ENCODE measurements around the gene TTC1.

Gene TTC1

DNA sequence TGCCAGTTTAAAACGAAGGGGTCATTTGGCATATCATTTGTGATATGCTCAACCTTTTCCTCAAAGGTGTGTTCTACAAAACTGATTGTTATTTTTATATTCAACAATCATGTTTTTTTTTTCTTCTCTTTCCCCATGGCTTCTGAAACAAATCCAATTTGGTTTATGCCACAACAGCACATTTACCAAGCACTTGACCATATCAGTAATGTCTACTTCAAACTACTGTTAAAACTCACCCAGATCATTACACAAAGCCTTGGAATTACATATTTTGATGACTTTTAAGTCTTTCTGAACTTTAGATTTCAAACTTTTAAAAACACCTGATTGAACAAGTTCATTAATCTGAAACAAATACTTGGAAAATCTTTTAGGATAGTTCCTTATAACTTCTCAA is 81.1 kb downstream of the TTC1 start:
- no peak overlapping the region for H3K27ac ChIP-seq (ENCODE audit: insufficient read depth in 1 of 2, low read depth in 1 of 2, low read length in 2 of 2, poor library complexity in 1 of 2, severe bottlenecking in 2 of 2)
- WGBS (ENCODE audit: insufficient coverage), result no CpG with 5 or more reads among the region's 1 CpG
- no peak overlapping the region for H3K4me3 ChIP-seq (ENCODE audit: control insufficient read depth in 1 of 7, extremely low read depth in 1 of 7, insufficient read depth in 4 of 7, low read depth in 2 of 7, low read length in 6 of 7)
- CTCF ChIA-PET, result no interaction called here
- H3K36me3 ChIP-seq (ENCODE audit: control insufficient read depth in 4 of 4, insufficient read depth in 4 of 4, low read length in 3 of 4), result peaks cover 6 to 21% (median 19%) of the 10 kb centered on the region in 4 experiments
- H3K4me1 ChIP-seq (ENCODE audit: control extremely low read depth in 1 of 4, control insufficient read depth in 4 of 4, insufficient read depth in 4 of 4, low read length in 3 of 4), result no peaks in the 10 kb centered on the region
- no peak for DNase-seq
- H3K9me3 ChIP-seq (ENCODE audit: control extremely low read depth in 1 of 5, control insufficient read depth in 4 of 5, insufficient read depth in 2 of 5, low read depth in 1 of 5, low read length in 4 of 5), result no peaks in the 10 kb centered on the region
- H3K27me3 ChIP-seq (replicated peaks in 2 of 5; ENCODE audit: control insufficient read depth in 4 of 5, insufficient read depth in 5 of 5, low read length in 4 of 5), result no peaks in the 10 kb centered on the region
- POLR2A ChIA-PET, result no interaction called here

DNA sequence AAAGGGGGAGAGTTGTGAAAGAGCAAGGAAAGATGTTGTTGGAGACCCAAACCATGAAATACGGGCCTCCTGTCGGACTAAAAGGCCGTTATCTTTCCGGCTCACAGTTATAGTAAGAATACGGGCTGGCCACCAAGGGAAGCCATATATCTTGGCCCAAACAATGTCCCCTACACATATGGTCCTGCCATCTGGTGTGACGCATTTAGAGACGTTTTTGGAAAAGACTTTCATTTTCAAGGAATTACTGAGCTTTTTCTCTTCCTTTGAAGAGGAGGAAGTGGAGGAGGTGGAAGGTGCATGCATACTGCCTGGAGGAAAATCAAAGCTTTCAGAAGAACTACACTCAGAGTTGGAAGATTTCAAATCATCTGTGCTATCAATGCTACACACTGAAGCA is 83.6 kb downstream of the TTC1 start:
- no peaks in the 10 kb centered on the region for H3K27me3 ChIP-seq (replicated peaks in 2 of 5; ENCODE audit: control insufficient read depth in 4 of 5, insufficient read depth in 5 of 5, low read length in 4 of 5)
- H3K9me3 ChIP-seq (ENCODE audit: control extremely low read depth in 1 of 5, control insufficient read depth in 4 of 5, insufficient read depth in 2 of 5, low read depth in 1 of 5, low read length in 4 of 5), result no peaks in the 10 kb centered on the region
- no peaks in the 10 kb centered on the region for H3K4me1 ChIP-seq (ENCODE audit: control extremely low read depth in 1 of 4, control insufficient read depth in 4 of 4, insufficient read depth in 4 of 4, low read length in 3 of 4)
- peaks cover 6 to 21% (median 20%) of the 10 kb centered on the region in 4 experiments for H3K36me3 ChIP-seq (ENCODE audit: control insufficient read depth in 4 of 4, insufficient read depth in 4 of 4, low read length in 3 of 4)
- DNase-seq, result no peak
- POLR2A ChIA-PET, result no interaction called here
- H3K4me3 ChIP-seq (ENCODE audit: control insufficient read depth in 1 of 7, extremely low read depth in 1 of 7, insufficient read depth in 4 of 7, low read depth in 2 of 7, low read length in 6 of 7), result no peak overlapping the region
- CTCF ChIA-PET, result interaction anchor here (0.6 to 4.4 kb wide), 4 partner anchors 12 to 71 kb away, joined by 3 to 12 read pairs (median 4); no protein-coding TSS in a partner anchor
- 95% methylated on average over 6 of the region's 7 CpGs for WGBS (ENCODE audit: insufficient coverage)
- H3K27ac ChIP-seq (ENCODE audit: insufficient read depth in 1 of 2, low read depth in 1 of 2, low read length in 2 of 2, poor library complexity in 1 of 2, severe bottlenecking in 2 of 2), result no peak overlapping the region

DNA sequence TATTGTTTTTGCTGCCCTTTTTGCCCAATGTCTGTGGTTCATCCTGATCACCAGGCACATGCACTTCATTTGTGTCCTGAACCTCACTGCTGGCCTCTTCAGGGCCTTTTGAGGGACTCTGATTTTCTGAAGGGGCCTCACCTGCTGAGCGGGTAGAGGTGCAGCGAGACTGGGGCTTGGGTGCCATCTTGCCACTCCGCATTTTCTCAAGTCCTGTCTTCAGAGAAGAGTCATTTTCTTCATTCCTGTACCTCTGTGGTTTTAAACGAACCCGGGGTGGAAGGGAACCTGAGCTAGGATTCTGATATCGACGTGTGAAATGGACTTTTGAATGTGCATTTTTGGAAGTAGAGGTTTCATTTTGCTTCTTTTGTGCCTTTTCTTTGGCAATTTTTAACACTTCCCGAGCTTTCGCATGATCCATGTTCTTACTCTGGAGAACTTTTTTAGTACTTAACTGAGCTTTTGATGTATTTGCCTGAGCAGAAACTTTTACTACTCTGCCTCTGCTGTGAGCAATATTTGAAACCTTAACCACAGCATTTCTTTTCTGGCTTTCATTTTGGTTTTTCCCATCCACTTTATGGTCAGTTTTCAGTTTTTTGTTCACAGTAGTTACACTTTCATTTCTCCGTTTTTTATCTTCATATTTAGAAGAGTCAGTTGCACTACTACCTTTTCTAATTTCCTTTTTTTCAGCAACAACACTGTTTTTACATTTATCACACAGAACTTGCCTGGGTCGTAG is 84.2 kb downstream of the TTC1 start:
- Histone ChIP-seq H3K27me3 (replicated peaks in 2 of 5; ENCODE audit: control insufficient read depth in 4 of 5, insufficient read depth in 5 of 5, low read length in 4 of 5) (no peaks in the 10 kb centered on the region), H3K9me3 (ENCODE audit: control extremely low read depth in 1 of 5, control insufficient read depth in 4 of 5, insufficient read depth in 2 of 5, low read depth in 1 of 5, low read length in 4 of 5) (no peaks in the 10 kb centered on the region), H3K27ac (ENCODE audit: insufficient read depth in 1 of 2, low read depth in 1 of 2, low read length in 2 of 2, poor library complexity in 1 of 2, severe bottlenecking in 2 of 2) (no peak overlapping the region), H3K4me3 (ENCODE audit: control insufficient read depth in 1 of 7, extremely low read depth in 1 of 7, insufficient read depth in 4 of 7, low read depth in 2 of 7, low read length in 6 of 7) (no peak overlapping the region), H3K36me3 (ENCODE audit: control insufficient read depth in 4 of 4, insufficient read depth in 4 of 4, low read length in 3 of 4) (peaks cover 6 to 21% (median 20%) of the 10 kb centered on the region in 4 experiments), H3K4me1 (ENCODE audit: control extremely low read depth in 1 of 4, control insufficient read depth in 4 of 4, insufficient read depth in 4 of 4, low read length in 3 of 4) (peaks cover 0 to 3% (median 0%) of the 10 kb centered on the region in 4 experiments)
- POLR2A ChIA-PET, result no interaction called here
- WGBS (ENCODE audit: insufficient coverage), result 98% methylated on average over 5 of the region's 11 CpGs
- no peak for DNase-seq
- CTCF ChIA-PET, result interaction anchor here (1.1 to 4.4 kb wide), 2 partner anchors 12 to 44 kb away, joined by 4 to 12 read pairs; no protein-coding TSS in a partner anchor

DNA sequence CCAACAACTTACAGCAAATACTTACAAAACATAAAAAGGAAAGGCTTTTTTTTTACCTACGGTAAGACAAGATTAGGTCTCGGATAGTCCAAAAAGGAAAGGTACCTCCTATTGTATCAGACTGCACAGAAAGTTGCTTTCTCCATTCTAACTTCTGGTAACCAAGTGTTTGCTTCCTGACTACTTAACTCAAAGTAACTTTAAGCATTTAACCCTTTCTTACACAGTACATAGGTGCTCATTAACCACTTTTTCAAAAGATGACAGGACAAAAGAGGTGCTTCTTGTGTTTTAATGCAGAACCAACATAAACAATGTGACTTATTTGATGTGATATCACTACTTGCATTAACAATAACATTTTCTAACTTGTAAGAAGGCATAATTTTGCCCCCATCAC is 87.2 kb downstream of the TTC1 start:
- CTCF ChIA-PET, result no interaction called here

DNA sequence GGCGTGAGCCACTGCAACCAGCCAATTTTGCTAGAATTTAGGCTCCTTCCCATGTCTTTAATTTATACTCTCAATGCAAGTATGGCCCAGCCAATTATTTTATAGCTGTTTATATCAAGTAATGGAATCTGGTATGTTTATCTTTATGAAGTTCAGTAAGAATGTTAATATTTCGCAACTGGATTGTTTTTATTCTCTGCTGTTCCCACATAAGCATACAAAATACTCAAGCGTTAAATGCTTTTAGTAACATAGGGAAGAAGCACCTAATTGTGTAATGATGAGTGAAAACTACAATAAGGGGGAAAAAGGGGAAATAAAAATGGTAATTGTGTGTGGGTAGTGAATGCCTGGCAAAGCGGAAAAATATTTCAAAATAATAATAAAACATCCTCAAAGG is 89.1 kb downstream of the TTC1 start:
- no peak for DNase-seq
- Histone ChIP-seq H3K9me3 (ENCODE audit: control extremely low read depth in 1 of 5, control insufficient read depth in 4 of 5, insufficient read depth in 2 of 5, low read depth in 1 of 5, low read length in 4 of 5) (no peaks in the 10 kb centered on the region), H3K4me1 (ENCODE audit: control extremely low read depth in 1 of 4, control insufficient read depth in 4 of 4, insufficient read depth in 4 of 4, low read length in 3 of 4) (peaks cover 0 to 3% (median 0%) of the 10 kb centered on the region in 4 experiments), H3K27ac (ENCODE audit: insufficient read depth in 1 of 2, low read depth in 1 of 2, low read length in 2 of 2, poor library complexity in 1 of 2, severe bottlenecking in 2 of 2) (no peak overlapping the region), H3K27me3 (replicated peaks in 2 of 5; ENCODE audit: control insufficient read depth in 4 of 5, insufficient read depth in 5 of 5, low read length in 4 of 5) (no peaks in the 10 kb centered on the region), H3K36me3 (ENCODE audit: control insufficient read depth in 4 of 4, insufficient read depth in 4 of 4, low read length in 3 of 4) (peaks cover 2 to 14% (median 12%) of the 10 kb centered on the region in 4 experiments), H3K4me3 (ENCODE audit: control insufficient read depth in 1 of 7, extremely low read depth in 1 of 7, insufficient read depth in 4 of 7, low read depth in 2 of 7, low read length in 6 of 7) (no peak overlapping the region)
- WGBS (ENCODE audit: insufficient coverage), result no CpG with 5 or more reads among the region's 4 CpGs
- ChIA-PET CTCF (no interaction called here), POLR2A (no interaction called here)

More for the DNA sequence above, 87.2 kb downstream of the TTC1 start:
- H3K36me3 ChIP-seq (ENCODE audit: control insufficient read depth in 4 of 4, insufficient read depth in 4 of 4, low read length in 3 of 4), result peaks cover 8 to 25% (median 22%) of the 10 kb centered on the region in 4 experiments
- H3K27ac ChIP-seq (ENCODE audit: insufficient read depth in 1 of 2, low read depth in 1 of 2, low read length in 2 of 2, poor library complexity in 1 of 2, severe bottlenecking in 2 of 2), result no peak overlapping the region
- H3K9me3 ChIP-seq (ENCODE audit: control extremely low read depth in 1 of 5, control insufficient read depth in 4 of 5, insufficient read depth in 2 of 5, low read depth in 1 of 5, low read length in 4 of 5), result no peaks in the 10 kb centered on the region
- H3K4me1 ChIP-seq (ENCODE audit: control extremely low read depth in 1 of 4, control insufficient read depth in 4 of 4, insufficient read depth in 4 of 4, low read length in 3 of 4), result peaks cover 0 to 3% (median 0%) of the 10 kb centered on the region in 4 experiments
- WGBS (ENCODE audit: insufficient coverage), result 100% methylated on average over 2 of the region's 2 CpGs
- POLR2A ChIA-PET, result no interaction called here
- no peak overlapping the region for H3K4me3 ChIP-seq (ENCODE audit: control insufficient read depth in 1 of 7, extremely low read depth in 1 of 7, insufficient read depth in 4 of 7, low read depth in 2 of 7, low read length in 6 of 7)
- H3K27me3 ChIP-seq (replicated peaks in 2 of 5; ENCODE audit: control insufficient read depth in 4 of 5, insufficient read depth in 5 of 5, low read length in 4 of 5), result no peaks in the 10 kb centered on the region
- no peak for DNase-seq

DNA sequence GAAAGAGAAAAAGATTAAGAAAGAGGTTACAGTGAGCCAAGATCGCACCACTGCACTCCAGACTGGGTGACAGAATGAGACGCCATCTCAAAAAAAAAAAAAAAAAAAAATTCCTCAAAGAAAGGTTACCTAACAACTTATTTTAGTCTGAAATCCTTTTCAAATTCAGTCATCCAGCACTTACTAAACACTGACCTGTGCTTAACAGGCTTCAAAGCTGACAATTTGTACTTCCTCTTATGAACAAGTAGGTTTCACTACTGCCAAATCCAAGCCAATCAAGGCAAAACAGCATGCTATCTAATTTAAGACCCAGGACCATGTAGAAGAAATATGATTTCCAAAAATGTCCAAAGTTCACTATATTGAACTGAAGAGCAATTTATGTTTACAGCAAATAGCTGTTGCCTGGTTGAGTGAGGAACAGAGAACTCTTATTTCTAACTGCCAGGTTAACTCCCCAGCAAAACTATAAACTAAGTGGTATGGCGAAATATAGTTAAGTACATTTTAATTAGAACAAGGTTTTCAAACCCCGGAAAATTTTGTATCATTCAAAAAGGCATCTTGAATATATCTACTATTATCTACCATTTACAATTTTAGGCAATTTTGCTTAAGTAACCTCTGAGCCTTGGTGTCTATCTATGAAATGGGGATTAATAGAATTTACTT is 96.9 kb downstream of the TTC1 start:
- peaks cover 0 to 9% (median 3%) of the 10 kb centered on the region in 4 experiments for H3K4me1 ChIP-seq (ENCODE audit: control extremely low read depth in 1 of 4, control insufficient read depth in 4 of 4, insufficient read depth in 4 of 4, low read length in 3 of 4)
- no CpG with 5 or more reads among the region's 4 CpGs for WGBS (ENCODE audit: insufficient coverage)
- peak overlapping the region in 1 of 2 experiments; percentile 59 for H3K27ac ChIP-seq (ENCODE audit: insufficient read depth in 1 of 2, low read depth in 1 of 2, low read length in 2 of 2, poor library complexity in 1 of 2, severe bottlenecking in 2 of 2)
- H3K4me3 ChIP-seq (ENCODE audit: control insufficient read depth in 1 of 7, extremely low read depth in 1 of 7, insufficient read depth in 4 of 7, low read depth in 2 of 7, low read length in 6 of 7), result no peak overlapping the region
- ChIA-PET POLR2A (no interaction called here), CTCF (interaction anchor here (1.4 kb wide), 1 partner anchor 240 kb away, joined by 3 read pairs; no protein-coding TSS in a partner anchor)
- peak; percentile 12 to 67 (median 58) for DNase-seq
- no peaks in the 10 kb centered on the region for H3K9me3 ChIP-seq (ENCODE audit: control extremely low read depth in 1 of 5, control insufficient read depth in 4 of 5, insufficient read depth in 2 of 5, low read depth in 1 of 5, low read length in 4 of 5)
- H3K36me3 ChIP-seq (ENCODE audit: control insufficient read depth in 4 of 4, insufficient read depth in 4 of 4, low read length in 3 of 4), result peaks cover under 1 to 12% (median 2%) of the 10 kb centered on the region in 4 experiments
- H3K27me3 ChIP-seq (replicated peaks in 2 of 5; ENCODE audit: control insufficient read depth in 4 of 5, insufficient read depth in 5 of 5, low read length in 4 of 5), result no peaks in the 10 kb centered on the region

DNA sequence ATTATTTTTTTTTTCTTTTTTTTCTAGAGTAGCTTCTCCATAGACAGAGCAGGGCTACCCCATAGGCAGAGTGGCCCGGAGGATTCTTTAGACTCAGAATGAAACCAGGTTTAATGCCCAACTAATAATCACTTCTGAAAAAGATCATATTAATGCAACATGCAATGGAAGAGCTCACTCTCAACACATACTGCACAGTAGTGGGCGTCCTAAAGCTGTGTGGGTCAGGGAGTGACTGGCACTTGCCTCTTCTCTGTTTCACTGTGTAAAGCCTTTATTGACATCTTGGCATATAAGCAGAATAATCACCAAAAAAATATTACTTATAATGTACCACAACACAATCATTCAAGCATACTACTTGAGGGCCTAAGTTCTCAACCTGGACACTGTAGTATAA is 99.2 kb downstream of the TTC1 start:
- ChIA-PET POLR2A (interaction anchor here (0.6 kb wide), 1 partner anchor 22 kb away, joined by 3 read pairs; no protein-coding TSS in a partner anchor), CTCF (interaction anchor here (1.1 to 1.3 kb wide), 2 partner anchors 11 to 36 kb away, joined by 3 read pairs; partner anchors contain the start of gene PWWP2A)
- Histone ChIP-seq H3K36me3 (ENCODE audit: control insufficient read depth in 4 of 4, insufficient read depth in 4 of 4, low read length in 3 of 4) (peaks cover 4 to 18% (median 12%) of the 10 kb centered on the region in 4 experiments), H3K27ac (ENCODE audit: insufficient read depth in 1 of 2, low read depth in 1 of 2, low read length in 2 of 2, poor library complexity in 1 of 2, severe bottlenecking in 2 of 2) (no peak overlapping the region), H3K4me1 (ENCODE audit: control extremely low read depth in 1 of 4, control insufficient read depth in 4 of 4, insufficient read depth in 4 of 4, low read length in 3 of 4) (peaks cover 0 to 9% (median 3%) of the 10 kb centered on the region in 4 experiments), H3K9me3 (ENCODE audit: control extremely low read depth in 1 of 5, control insufficient read depth in 4 of 5, insufficient read depth in 2 of 5, low read depth in 1 of 5, low read length in 4 of 5) (no peaks in the 10 kb centered on the region), H3K27me3 (replicated peaks in 2 of 5; ENCODE audit: control insufficient read depth in 4 of 5, insufficient read depth in 5 of 5, low read length in 4 of 5) (no peaks in the 10 kb centered on the region), H3K4me3 (ENCODE audit: control insufficient read depth in 1 of 7, extremely low read depth in 1 of 7, insufficient read depth in 4 of 7, low read depth in 2 of 7, low read length in 6 of 7) (no peak overlapping the region)
- DNase-seq, result no peak
- 100% methylated on average over 1 of the region's 2 CpGs for WGBS (ENCODE audit: insufficient coverage)
